Neutrophil (primary cell): ENCODE data around the gene APRT.

Experiments used
- H3K27ac ChIP-seq: fragments of 200-600 bp; sonication (generic); 2 replicates; pipeline ENCODE4 v1.5.1; 2016; ENCODE audit warnings: mild to moderate bottlenecking, moderate library complexity
- H3K27me3 ChIP-seq: fragments of 200-600 bp; sonication (generic); 2 replicates; pipeline ENCODE4 v1.6.0; 2016; ENCODE audit warnings: mild to moderate bottlenecking
- H3K36me3 ChIP-seq: fragments of 200-600 bp; sonication (generic); 2 replicates; pipeline ENCODE4 v1.5.1; 2017
- H3K4me1 ChIP-seq, 2 experiments: fragments of 200-600 bp in 1 of 2; sonication (generic) in 1 of 2; 1 replicate in 1 of 2; 2 replicates in 1 of 2; pipeline versions ENCODE4 v1.5.1 to v1.6.1; 2013 to 2016; ENCODE audit warnings: low read depth in 1 of 2, low read length in 1 of 2, mild to moderate bottlenecking in 1 of 2, moderate library complexity in 1 of 2; ENCODE audit not compliant: control insufficient read depth in 1 of 2, insufficient read depth in 1 of 2
- H3K4me3 ChIP-seq, 2 experiments: fragments of 200-600 bp in 1 of 2; sonication (generic) in 1 of 2; 1 replicate in 1 of 2; 2 replicates in 1 of 2; pipeline ENCODE4 v1.5.1; 2013 to 2016; ENCODE audit warnings: low read depth in 1 of 2, low read length in 1 of 2, mild to moderate bottlenecking in 1 of 2, moderate library complexity in 1 of 2
- H3K9me3 ChIP-seq: fragments of 200-600 bp; sonication (generic); 2 replicates; pipeline ENCODE4 v1.5.1; 2016
- TF ChIP-seq, protein P1 (sequence below): fragments of 200-600 bp; sonication (generic); IDR thresholded peaks from 2 replicates; pipeline ENCODE4 v1.5.1; 2016; ENCODE audit warnings: antibody characterized with exemption

The APRT gene

DNA sequence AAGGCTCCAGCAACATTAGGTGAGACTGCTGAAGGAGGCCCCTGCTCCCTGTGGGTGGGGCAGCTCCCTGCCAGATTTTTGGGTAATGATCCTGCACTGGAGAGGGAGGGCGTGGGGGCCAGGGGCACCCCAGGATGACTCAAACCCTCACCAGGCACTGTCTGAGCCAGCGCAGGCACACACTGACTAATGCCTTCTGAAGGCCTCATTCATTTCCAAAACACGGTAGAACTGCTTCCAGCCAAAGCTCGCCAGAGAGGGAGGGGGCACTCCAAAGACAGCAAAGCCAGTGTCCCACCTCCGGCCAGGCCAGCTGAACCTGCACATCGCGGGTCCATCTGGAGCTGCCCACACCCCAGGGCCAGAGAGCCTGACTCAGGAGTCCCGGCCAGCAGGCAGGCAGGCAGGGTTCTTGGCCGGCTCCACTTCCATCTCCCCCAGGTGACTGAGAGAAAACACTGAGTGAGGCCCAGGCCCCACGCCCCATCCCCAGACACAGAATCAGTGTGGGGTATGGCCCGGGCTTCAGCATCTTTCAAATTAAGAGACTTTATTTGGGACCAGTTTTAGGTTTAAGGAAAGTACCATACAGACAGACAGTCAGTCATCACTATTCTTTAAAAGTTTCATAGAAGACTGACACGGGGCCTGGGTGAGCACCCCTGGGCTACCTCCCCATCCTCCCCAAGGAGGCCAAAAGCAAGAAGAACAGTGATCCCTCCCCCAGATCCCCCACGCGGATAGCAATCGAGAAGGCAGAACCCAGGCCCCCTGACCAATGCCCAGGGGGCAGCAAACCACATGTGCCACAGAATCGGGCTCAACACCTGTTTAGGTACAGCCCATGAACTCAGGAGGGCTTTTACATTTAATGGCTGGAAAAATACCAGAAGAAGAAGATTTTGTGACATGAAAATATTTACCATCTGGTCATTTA is 29.0 kb downstream of the APRT start:
- peaks cover 14% of the 10 kb centered on the region for H3K27me3 ChIP-seq
- no peaks in the 10 kb centered on the region for H3K9me3 ChIP-seq
- peak overlapping the region; percentile 5 for H3K27ac ChIP-seq
- H3K4me1 ChIP-seq: peaks cover 43 to 46% of the 10 kb centered on the region in 2 experiments
- TF ChIP-seq, protein P1, sequence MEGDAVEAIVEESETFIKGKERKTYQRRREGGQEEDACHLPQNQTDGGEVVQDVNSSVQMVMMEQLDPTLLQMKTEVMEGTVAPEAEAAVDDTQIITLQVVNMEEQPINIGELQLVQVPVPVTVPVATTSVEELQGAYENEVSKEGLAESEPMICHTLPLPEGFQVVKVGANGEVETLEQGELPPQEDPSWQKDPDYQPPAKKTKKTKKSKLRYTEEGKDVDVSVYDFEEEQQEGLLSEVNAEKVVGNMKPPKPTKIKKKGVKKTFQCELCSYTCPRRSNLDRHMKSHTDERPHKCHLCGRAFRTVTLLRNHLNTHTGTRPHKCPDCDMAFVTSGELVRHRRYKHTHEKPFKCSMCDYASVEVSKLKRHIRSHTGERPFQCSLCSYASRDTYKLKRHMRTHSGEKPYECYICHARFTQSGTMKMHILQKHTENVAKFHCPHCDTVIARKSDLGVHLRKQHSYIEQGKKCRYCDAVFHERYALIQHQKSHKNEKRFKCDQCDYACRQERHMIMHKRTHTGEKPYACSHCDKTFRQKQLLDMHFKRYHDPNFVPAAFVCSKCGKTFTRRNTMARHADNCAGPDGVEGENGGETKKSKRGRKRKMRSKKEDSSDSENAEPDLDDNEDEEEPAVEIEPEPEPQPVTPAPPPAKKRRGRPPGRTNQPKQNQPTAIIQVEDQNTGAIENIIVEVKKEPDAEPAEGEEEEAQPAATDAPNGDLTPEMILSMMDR: no peak
- no peak overlapping the region for H3K4me3 ChIP-seq
- H3K36me3 ChIP-seq: no peaks in the 10 kb centered on the region

- H3K4me3 ChIP-seq: peak overlapping the region in 1 of 2 experiments; percentile 2
- TF ChIP-seq, protein P1: no peak
- H3K27ac ChIP-seq: peak overlapping the region; percentile 21
- peaks cover 43 to 46% of the 10 kb centered on the region in 2 experiments for H3K4me1 ChIP-seq
- peaks cover 14% of the 10 kb centered on the region for H3K27me3 ChIP-seq
- no peaks in the 10 kb centered on the region for H3K36me3 ChIP-seq
- no peaks in the 10 kb centered on the region for H3K9me3 ChIP-seq
Observed at GRCh38 chr16:88781140-88782077, 30.3 kb downstream of the APRT start.

DNA sequence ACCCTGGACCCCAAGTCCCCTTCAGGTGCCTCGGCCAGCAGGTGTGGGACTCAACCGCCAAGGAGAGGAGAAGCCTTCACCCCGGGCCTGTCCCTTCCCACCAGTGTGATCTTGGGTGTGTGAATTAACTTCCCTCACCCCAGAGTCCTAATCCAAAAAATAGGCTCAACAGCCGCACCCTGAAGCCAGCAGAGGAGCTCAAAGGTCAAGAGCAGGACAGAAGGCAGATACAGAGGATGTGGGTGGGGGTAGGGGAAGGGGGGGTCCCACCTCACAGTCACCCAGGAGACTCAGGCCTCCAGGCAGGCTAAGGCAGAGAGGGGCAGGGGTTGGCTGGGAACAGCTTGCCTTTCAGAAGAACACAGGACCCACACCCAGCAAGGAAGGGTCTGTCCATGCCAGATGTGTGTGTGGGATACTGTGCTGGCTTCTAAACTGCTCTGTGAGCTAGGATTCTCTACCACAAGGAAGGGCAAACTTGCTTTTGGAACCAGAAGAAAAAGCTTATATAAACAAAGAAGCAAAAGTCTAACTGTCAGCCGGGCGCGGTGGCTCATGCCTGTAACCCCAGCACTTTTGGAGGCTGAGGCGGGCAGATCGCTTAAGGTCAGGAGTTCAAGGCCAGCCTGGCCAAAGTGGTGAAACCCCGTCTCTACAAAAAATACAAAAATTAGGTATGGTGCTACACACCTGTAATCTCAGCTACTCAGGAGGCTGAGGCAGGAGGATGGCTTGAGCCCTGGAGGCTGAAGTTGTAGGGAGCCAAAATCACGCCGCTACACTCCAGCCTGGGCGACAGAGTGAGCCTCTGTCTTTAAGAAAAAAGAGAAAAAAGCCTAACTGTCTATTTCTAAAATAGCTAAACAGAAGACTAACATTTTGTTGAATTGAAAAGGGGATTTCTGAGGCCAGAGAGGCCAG is 31.3 kb downstream of the APRT start:
- Histone ChIP-seq H3K4me3 (no peak overlapping the region), H3K36me3 (no peaks in the 10 kb centered on the region)

DNA sequence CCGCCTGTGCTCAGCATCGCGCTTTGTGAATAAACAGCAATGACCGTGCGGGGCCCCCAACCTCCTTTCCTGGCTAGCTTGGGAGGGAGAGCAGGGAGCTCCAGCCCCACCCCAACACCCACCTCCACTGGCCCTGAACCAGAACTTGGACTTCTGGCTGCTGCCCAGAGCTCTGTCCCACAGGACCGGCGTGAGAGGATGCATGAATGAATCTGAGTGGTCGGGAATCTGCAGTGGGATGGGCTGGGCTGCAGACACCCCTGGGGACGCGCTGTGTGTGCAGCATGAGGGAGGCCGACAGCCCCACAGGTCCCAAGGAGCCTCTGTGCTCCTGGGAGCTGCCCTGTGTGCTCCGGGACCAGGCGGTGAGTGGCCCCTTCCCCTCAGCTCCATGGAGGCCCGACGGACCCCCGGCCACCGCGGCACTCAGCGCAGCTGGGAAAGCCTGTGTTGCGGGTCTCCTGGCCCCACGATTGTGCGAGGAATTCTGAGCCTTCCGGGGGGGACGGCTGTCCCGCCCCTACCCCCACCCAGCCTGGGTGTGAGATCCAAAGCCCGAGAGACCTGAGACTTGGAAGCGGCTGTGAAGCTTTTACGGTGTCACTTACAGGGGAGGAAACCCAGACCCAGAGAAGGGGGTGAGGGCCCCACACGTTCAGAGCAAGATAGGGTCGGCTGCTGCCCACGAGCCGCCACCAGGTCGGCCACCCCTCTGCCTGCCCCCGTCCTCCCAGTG is 32.2 kb downstream of the APRT start:
- no peak overlapping the region for H3K27ac ChIP-seq
- TF ChIP-seq, protein P1: no peak
- peaks cover 13% of the 10 kb centered on the region for H3K27me3 ChIP-seq
- H3K9me3 ChIP-seq: no peaks in the 10 kb centered on the region
- no peaks in the 10 kb centered on the region for H3K36me3 ChIP-seq
- no peak overlapping the region for H3K4me3 ChIP-seq
- peaks cover 37 to 39% of the 10 kb centered on the region in 2 experiments for H3K4me1 ChIP-seq

More for the DNA sequence above, 31.3 kb downstream of the APRT start:
- Histone ChIP-seq H3K27me3 (peaks cover 14% of the 10 kb centered on the region), H3K9me3 (no peaks in the 10 kb centered on the region), H3K4me1 (peaks cover 39 to 42% of the 10 kb centered on the region in 2 experiments), H3K27ac (peak overlapping the region; percentile 21)
- TF ChIP-seq, protein P1: no peak
